Ishikawa (cell line): ENCODE results near the gene CACNA1C.

ENCODE experiments used
- YY1 ChIP-seq: IDR thresholded peaks from 2 replicates; pipeline ENCODE4 v1.6.1; 2012; ENCODE audit warnings: low read depth
- TF ChIP-seq, protein P1 (sequence below): IDR thresholded peaks from 2 replicates; pipeline ENCODE4 v1.6.1; 2012

DNA sequence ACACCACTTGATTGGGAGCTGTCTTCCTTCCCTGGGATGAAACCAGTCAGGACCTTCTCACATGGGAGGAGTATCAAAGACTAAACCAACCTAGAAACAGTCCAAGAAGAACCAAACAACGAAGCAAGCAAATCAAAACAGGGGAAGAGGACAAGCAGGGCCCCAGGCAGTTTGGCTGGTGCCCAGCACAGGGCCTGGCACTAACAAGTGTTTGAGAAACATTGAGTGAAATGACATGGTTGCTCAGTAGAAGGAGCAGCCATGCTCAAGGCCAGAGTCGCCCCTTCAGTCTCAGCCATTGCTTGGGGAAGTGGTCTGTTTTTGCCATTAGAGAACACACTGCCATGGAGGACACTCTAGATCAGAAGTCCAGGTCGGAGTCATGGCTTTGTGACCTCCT, 323.1 kb downstream of the CACNA1C start:
- TF ChIP-seq YY1: no peak
- TF ChIP-seq, protein P1, sequence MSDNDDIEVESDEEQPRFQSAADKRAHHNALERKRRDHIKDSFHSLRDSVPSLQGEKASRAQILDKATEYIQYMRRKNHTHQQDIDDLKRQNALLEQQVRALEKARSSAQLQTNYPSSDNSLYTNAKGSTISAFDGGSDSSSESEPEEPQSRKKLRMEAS: no peak
